ENCODE data around the gene GAS6.

GRCh38 chr13:113825841-113826240 is 38.0 kb downstream of the GAS6 start:
- TF ChIP-seq, protein P1, sequence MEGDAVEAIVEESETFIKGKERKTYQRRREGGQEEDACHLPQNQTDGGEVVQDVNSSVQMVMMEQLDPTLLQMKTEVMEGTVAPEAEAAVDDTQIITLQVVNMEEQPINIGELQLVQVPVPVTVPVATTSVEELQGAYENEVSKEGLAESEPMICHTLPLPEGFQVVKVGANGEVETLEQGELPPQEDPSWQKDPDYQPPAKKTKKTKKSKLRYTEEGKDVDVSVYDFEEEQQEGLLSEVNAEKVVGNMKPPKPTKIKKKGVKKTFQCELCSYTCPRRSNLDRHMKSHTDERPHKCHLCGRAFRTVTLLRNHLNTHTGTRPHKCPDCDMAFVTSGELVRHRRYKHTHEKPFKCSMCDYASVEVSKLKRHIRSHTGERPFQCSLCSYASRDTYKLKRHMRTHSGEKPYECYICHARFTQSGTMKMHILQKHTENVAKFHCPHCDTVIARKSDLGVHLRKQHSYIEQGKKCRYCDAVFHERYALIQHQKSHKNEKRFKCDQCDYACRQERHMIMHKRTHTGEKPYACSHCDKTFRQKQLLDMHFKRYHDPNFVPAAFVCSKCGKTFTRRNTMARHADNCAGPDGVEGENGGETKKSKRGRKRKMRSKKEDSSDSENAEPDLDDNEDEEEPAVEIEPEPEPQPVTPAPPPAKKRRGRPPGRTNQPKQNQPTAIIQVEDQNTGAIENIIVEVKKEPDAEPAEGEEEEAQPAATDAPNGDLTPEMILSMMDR (IDR thresholded peaks at IDR 0.05; ENCODE audit: extremely low read depth in 1 of 2, insufficient read depth in 1 of 2, low read depth in 1 of 2, low read length in 2 of 2), result no peak
- TF ChIP-seq POLR2A (IDR thresholded peaks at IDR 0.05; ENCODE audit: low read depth, low read length) (no peak), POLR2AphosphoS5 (IDR thresholded peaks at IDR 0.05; ENCODE audit: insufficient read depth, low read depth, low read length) (no peak), EZH2 (IDR thresholded peaks at IDR 0.05; ENCODE audit: borderline replicate concordance, low read depth, low read length, severe bottlenecking) (no peak), FOS (IDR thresholded peaks at IDR 0.05; ENCODE audit: borderline replicate concordance, insufficient read depth, low read length) (no peak), JUN (IDR thresholded peaks at IDR 0.05; ENCODE audit: borderline replicate concordance, insufficient read depth, insufficient read length, low read depth) (no peak), MYC (IDR thresholded peaks at IDR 0.05; ENCODE audit: low read depth, low read length) (no peak), GATA2 (IDR thresholded peaks at IDR 0.05; ENCODE audit: insufficient read depth, insufficient read length, low read depth, low read length) (no peak)
- TF ChIP-seq, protein P2, sequence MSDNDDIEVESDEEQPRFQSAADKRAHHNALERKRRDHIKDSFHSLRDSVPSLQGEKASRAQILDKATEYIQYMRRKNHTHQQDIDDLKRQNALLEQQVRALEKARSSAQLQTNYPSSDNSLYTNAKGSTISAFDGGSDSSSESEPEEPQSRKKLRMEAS (IDR thresholded peaks at IDR 0.05; ENCODE audit: insufficient read depth, insufficient read length), result no peak

Data from endothelial cell of umbilical vein (primary cell).